ENCODE results near the gene CHM. TPM values are rescaled to one million over a fixed set of nuclear protein-coding genes. Genes with fewer than 3 reads are reported as not detected.

Gene CHM
- total RNA-seq, 1 experiment from 2014 or later, result 28.9 TPM

GRCh38 chrX:85996555-85996954, 50.8 kb downstream of the CHM start:
- H3K27ac ChIP-seq (ENCODE audit: low read length), result no peak overlapping the region
- no peaks in the 10 kb centered on the region for H3K27me3 ChIP-seq (ENCODE audit: control insufficient read depth, insufficient read depth, low read length)
- in situ Hi-C loops (cut with HindIII; ENCODE audit: low pct_unique_long_range_greater_than_20kb, low sequenced_read_pairs), result no loop called here
- POLR2A ChIA-PET, result no interaction called here
- ATAC-seq, result no peak
- no peak overlapping the region for H3K4me3 ChIP-seq (ENCODE audit: low read depth in 2 of 2, low read length in 2 of 2)
- intact Hi-C loops (cut with micrococcal nuclease; ENCODE audit: unreplicated experiment), result no loop called here
- no peaks in the 10 kb centered on the region for H3K9me3 ChIP-seq (ENCODE audit: control insufficient read depth, insufficient read depth, low read depth, low read length)
- H3K36me3 ChIP-seq (ENCODE audit: control insufficient read depth, insufficient read depth, low read length), result no peaks in the 10 kb centered on the region; the same call in 1 of the 2 replicates
- H3K4me1 ChIP-seq (ENCODE audit: control insufficient read depth, insufficient read depth, low read length), result peaks cover 9% of the 10 kb centered on the region
- TF ChIP-seq CTCF (IDR thresholded peaks at IDR 0.05) (no peak), POLR2AphosphoS5 (IDR thresholded peaks at IDR 0.05; ENCODE audit: low read depth, low read length) (no peak), TCF7L2 (IDR thresholded peaks at IDR 0.05; ENCODE audit: low read depth, low read length) (no peak), REST (IDR thresholded peaks at IDR 0.05; ENCODE audit: insufficient read depth in 1 of 2, low read depth in 2 of 2, low read length in 1 of 2) (no peak), SIN3A (IDR thresholded peaks at IDR 0.05; ENCODE audit: borderline replicate concordance, insufficient read depth, low read depth, low read length) (no peak)
- DNase-seq (ENCODE audit: low read depth, low spot score), result no peak
- CTCF ChIA-PET, result no interaction called here
- no TSS peak for BruUV-seq (replicated peaks)

- POLR2A ChIA-PET, result no interaction called here
- ATAC-seq (no peak), DNase-seq (ENCODE audit: low read depth, low spot score) (no peak)
- Histone ChIP-seq H3K27ac (ENCODE audit: low read length) (no peak overlapping the region), H3K36me3 (ENCODE audit: control insufficient read depth, insufficient read depth, low read length) (no peaks in the 10 kb centered on the region; the same call in 1 of the 2 replicates), H3K4me3 (ENCODE audit: low read depth in 2 of 2, low read length in 2 of 2) (no peak overlapping the region), H3K27me3 (ENCODE audit: control insufficient read depth, insufficient read depth, low read length) (no peaks in the 10 kb centered on the region), H3K4me1 (ENCODE audit: control insufficient read depth, insufficient read depth, low read length) (peaks cover 9% of the 10 kb centered on the region), H3K9me3 (ENCODE audit: control insufficient read depth, insufficient read depth, low read depth, low read length) (no peaks in the 10 kb centered on the region)
- no peak for TF ChIP-seq SIN3A (IDR thresholded peaks at IDR 0.05; ENCODE audit: borderline replicate concordance, insufficient read depth, low read depth, low read length)
- no peak for TF ChIP-seq REST (IDR thresholded peaks at IDR 0.05; ENCODE audit: insufficient read depth in 1 of 2, low read depth in 2 of 2, low read length in 1 of 2)
- TF ChIP-seq TCF7L2 (IDR thresholded peaks at IDR 0.05; ENCODE audit: low read depth, low read length), result no peak
- TF ChIP-seq CTCF (IDR thresholded peaks at IDR 0.05), result no peak
- no peak for TF ChIP-seq POLR2AphosphoS5 (IDR thresholded peaks at IDR 0.05; ENCODE audit: low read depth, low read length)
- intact Hi-C loops (cut with micrococcal nuclease; ENCODE audit: unreplicated experiment), result no loop called here
- CTCF ChIA-PET, result no interaction called here
- in situ Hi-C loops (cut with HindIII; ENCODE audit: low pct_unique_long_range_greater_than_20kb, low sequenced_read_pairs), result no loop called here
- no TSS peak for BruUV-seq (replicated peaks)
Measured at GRCh38 chrX:85995641-85996040, 51.7 kb downstream of the CHM start.

Data from Panc1 (cell line).